Amniotic stem cell (primary cell): ENCODE measurements around the gene SPAG6.
A peak's percentile ranks its signal among the peaks of the same experiment; 100 is the strongest.
"Not testable (repeated sequence)": the region's sequence is repeated elsewhere in the genome, so short reads cannot be mapped to it uniquely, and the experiment has no call there.

Source experiments
- DNase-seq: peaks from one replicate; lab custom pipeline; 2025; lab: John Stamatoyannopoulos, UW

The SPAG6 gene

GRCh38 chr10:22345301-22346095 is at the start of gene SPAG6:
TSS of gene SPAG6 (plus strand) at chr10:22345496. CDS start at chr10:22345612, 116 bp downstream.
- no peak for DNase-seq

- no peak for DNase-seq
Observed at GRCh38 chr10:22301193-22301592, 44.1 kb upstream of the SPAG6 start.

DNA sequence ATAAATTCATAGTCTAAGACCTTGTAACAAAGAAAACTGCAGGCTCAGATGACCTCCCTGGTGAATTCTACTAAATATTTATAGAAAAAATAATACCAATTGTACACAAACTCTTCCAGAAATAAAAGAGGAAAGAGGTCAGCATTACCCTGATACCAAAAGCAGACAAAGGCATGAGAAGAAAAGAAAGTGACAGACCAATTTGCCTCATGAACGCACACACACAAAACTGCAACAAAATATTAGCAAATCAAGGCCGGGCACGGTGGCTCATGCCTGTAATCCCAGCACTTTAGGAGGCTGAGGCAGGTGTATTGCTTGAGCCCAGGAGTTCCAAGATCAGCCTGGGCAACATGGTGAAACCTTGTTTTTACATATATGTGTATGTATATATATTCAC is 41.8 kb upstream of the SPAG6 start:
- no peak for DNase-seq

- no peak for DNase-seq
Observed at GRCh38 chr10:22305721-22306120, 39.6 kb upstream of the SPAG6 start.

GRCh38 chr10:22308390-22308789 is 36.9 kb upstream of the SPAG6 start:
- DNase-seq: peak; percentile 15

DNA sequence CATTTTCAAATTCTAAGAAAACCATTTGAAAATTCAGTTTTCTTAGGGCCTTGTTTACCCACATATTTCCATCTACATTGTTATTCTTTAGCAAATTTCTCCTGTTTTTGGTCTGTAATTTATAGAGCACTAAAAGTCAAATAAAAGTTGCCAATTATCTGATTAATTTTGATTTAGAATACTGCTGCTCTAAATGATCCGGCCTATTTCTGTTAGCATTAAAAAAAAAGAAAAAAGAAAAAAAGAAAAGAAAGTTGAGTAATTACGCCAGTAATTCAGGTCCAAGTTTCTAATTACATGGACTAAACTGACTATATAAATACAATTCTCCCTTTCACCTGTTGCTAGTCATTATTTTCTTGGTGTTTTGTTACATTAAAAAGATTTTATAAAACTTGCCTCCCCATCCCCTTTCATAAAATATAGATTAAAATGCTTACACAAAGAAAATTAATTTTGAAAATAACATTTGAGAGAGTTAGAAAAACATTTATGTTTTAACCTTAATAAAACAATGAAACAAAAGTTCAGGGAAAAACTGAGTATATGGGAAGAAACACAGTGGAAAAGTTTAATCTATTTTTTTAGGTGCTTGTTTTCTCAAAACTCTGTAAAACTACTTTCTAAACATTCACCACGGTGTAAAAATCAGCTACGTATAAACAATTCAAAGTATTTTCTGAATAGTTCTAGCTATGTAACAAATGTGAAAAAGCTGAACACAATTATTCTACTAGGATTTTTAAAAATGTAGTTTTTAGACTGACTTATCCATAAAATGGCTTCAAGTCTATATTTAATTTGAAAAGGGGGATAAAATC is 35.9 kb upstream of the SPAG6 start:
- no peak for DNase-seq

- DNase-seq: not testable (repeated sequence)
Observed at GRCh38 chr10:22310012-22310411, 35.3 kb upstream of the SPAG6 start.

DNA sequence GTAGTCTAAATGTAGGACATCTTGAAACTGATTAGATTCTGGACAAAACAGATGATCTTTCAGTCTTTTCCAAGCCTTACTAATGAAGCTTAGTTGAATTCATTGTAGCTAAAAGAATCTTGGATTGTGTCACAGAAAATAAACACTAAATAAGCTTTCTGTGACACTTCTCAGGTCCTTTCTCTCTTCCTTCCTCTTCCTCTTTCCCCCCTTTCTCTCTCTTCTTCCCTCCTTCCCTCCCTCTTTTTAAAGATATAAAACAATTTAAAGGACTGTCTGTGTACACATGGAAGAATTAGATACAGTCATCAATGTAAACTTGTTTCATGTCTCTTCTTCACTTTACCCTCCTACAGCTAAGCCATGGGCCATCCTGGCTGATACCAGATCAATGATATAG is 34.4 kb upstream of the SPAG6 start:
- DNase-seq: no peak

DNA sequence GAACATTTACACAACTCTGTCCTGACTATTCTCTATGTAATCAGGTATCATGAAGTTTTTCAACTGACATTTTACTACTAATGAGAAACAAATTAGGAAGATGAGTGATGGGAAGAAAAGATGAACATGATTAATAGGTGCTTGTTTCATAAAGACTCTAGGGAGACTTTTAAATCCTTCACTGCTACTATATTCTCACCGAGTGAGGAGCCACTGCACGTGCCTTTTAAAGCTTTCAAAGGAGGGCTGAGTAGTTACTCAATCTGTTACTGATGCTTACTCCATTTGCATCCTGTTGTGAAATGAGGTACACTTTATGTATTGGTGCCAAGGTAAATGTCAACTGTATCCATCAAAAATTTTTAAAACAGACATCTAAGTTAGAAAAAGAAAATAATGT is 30.4 kb upstream of the SPAG6 start:
- no peak for DNase-seq

GRCh38 chr10:22315455-22316285 is 29.6 kb upstream of the SPAG6 start:
- DNase-seq: peak; percentile 49

GRCh38 chr10:22316286-22317075 is 28.8 kb upstream of the SPAG6 start, which contains the start of gene COMMD3:
TSS of gene COMMD3 (plus strand) at chr10:22316388. CDS start at chr10:22316418, 30 bp downstream.
- DNase-seq: peak; percentile 79

- no peak for DNase-seq
Observed at GRCh38 chr10:22317076-22317370, 28.3 kb upstream of the SPAG6 start.

DNA sequence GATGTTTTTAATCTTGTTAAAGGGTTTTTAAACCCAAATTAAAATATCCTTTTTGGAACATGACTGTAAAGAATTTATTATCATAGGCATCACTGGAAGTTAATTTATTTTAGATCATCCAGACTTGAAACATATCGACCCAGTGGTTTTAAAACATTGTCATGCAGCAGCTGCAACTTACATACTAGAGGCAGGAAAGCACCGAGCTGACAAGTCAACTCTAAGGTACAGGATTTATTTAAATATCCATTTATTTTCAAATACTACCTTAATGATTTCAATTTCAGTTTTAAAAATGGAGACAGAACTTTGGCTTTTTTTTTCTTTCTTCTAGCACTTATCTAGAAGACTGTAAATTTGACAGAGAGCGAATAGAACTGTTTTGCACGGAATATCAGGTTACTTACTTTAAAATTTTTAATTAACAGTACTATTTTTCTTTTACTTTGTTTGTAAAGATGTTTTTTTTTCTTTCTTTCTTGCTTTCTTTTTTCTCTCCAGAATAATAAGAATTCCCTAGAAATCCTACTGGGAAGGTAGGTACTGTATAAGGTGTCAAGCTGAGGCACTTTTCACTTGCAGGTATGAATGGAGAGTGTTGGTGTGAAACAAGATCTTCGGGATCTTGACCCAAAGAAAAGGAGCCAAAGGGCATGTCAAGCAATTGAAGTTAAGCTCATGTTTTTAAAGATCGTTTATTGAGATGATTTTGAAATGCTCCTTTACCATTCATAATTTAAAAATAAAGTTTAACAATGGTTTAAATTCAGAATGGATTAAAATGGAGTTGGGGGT is 27.3 kb upstream of the SPAG6 start:
- DNase-seq: no peak

GRCh38 chr10:22318772-22319171 is 26.5 kb upstream of the SPAG6 start:
- DNase-seq: no peak

GRCh38 chr10:22319547-22319979 is 25.7 kb upstream of the SPAG6 start:
- DNase-seq: no peak

DNA sequence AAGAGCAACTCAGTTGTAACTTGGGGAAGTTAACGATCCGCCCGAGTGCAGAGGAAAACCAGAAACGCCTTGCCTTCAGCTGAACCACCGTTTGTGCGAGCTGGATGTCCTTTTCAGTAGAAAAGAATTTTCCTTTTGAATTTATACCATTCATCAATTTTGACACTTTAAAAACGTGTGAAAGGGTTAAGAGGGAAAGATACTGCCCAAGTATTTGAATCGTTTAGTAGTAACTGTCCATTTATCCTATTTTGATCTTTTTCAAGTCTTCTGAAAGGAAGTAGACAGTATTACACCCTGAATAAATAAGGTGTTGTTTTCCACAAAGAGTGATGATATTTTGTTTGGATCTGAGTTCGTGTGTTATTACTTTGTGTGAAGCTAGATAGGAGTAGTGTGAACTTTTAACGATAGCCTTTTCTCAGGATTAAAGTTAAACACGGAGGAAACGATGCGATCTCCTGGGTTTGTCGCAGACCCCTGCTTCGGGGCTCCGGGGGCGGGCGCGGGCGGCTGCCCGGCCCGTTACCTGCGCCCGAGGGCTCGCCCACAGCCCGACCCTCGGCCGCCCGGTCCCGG is 25.2 kb upstream of the SPAG6 start:
- no peak for DNase-seq

DNA sequence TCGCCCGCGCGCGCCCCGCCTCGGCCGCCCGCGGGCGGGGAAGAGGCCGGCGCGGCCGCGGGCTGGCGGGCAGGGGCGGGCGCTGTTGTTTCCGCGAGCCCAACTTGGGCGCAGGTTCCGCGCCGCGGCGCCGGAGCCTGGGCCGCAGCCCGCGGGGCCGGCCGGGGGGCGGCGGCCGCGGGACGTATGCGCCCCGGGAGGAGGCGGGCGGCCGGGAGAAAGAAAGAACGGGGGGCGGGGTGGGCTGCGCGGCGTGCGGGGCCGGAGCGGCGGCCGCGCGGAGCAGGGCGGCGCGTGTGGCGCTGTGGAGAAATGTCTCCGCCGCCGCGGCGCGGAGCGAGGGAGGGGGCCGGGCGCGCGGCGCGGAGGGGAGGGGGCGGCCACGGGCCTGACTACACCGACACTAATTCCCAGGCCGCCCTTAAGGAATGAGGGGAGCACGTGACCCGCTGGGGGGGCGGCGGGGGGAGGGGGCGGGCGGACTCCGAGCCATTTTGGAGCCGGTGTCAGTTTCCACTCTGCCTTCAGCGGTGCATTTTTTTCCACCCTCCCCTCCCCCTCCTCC is 24.6 kb upstream of the SPAG6 start, which contains the start of gene BMI1:
Gene BMI1 (plus strand): TSS at position 509 of the 565 bp plus-strand sequence. CDS start 5,351 bp downstream, outside the sequence.
- DNase-seq: peak; percentile 58

DNA sequence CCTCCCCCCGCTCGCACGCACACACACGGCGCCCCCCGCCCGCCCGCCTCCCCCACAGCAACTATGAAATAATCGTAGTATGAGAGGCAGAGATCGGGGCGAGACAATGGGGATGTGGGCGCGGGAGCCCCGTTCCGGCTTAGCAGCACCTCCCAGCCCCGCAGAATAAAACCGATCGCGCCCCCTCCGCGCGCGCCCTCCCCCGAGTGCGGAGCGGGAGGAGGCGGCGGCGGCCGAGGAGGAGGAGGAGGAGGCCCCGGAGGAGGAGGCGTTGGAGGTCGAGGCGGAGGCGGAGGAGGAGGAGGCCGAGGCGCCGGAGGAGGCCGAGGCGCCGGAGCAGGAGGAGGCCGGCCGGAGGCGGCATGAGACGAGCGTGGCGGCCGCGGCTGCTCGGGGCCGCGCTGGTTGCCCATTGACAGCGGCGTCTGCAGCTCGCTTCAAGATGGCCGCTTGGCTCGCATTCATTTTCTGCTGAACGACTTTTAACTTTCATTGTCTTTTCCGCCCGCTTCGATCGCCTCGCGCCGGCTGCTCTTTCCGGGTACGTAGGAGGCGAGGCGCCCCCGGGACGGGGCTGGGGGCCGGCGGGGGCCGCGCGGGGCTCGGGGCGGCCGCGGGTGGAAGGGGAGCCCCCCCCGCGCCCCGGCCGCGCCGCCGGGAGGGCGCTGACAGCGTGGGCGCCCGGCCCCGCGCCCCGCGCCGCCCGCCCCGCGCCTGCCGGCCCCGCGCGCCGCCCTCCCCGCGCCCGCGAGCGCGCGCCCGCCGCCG is 24.0 kb upstream of the SPAG6 start:
- peak; percentile 12 for DNase-seq
